Measurements from ENCODE around the gene DLGAP1. TPM values are rescaled to one million over a fixed set of nuclear protein-coding genes. Genes with fewer than 3 reads are reported as not detected.

Gene DLGAP1
- total RNA-seq, 1 experiment from 2014 or later = 23.2 TPM

- no peak overlapping the region for H3T11ph ChIP-seq (ENCODE audit: low read length)
- no peak overlapping the region for H4K91ac ChIP-seq (ENCODE audit: insufficient read length, low read depth, low read length)
- H3K27me3 ChIP-seq (ENCODE audit: insufficient read depth, low read length) = no peaks in the 10 kb centered on the region
- H3K27ac Mint-ChIP-seq = peak overlapping the region; percentile 3 to 40 (median 37); a peak in 5 of 7 replicates
- H3K79me2 ChIP-seq (ENCODE audit: insufficient read depth, low read length) = no peaks in the 10 kb centered on the region
- no peak overlapping the region for H3K23ac ChIP-seq (ENCODE audit: insufficient read length, low read depth, low read length)
- TF ChIP-seq CTCF (conservative IDR thresholded peaks at IDR 0.05) = no peak
- no peak overlapping the region for H2BK15ac ChIP-seq (ENCODE audit: low read depth, low read length)
- no peak overlapping the region for H3K4me2 ChIP-seq (ENCODE audit: insufficient read depth, insufficient read length, low read length)
- WGBS (ENCODE audit: extremely low coverage, insufficient read length, low lambda C conversion rate) = no CpG with 5 or more reads among the region's 4 CpGs
- no peaks in the 10 kb centered on the region for H3K9me3 ChIP-seq (ENCODE audit: control insufficient read depth, low read depth, low read length)
- H3K14ac ChIP-seq (ENCODE audit: insufficient read depth, low read length) = no peak overlapping the region
- peaks cover 5 to 6% (median 6%) of the 10 kb centered on the region in 3 experiments for H3K36me3 Mint-ChIP-seq (ENCODE audit: insufficient read depth in 1 of 3, low read depth in 3 of 3)
- H4K20me1 ChIP-seq (ENCODE audit: control insufficient read depth, insufficient read depth, insufficient read length) = no peaks in the 10 kb centered on the region
- DNase-seq = no peak
- no peak overlapping the region for H2BK5ac ChIP-seq (ENCODE audit: insufficient read length, low read length)
- H2AFZ ChIP-seq (ENCODE audit: low read length) = no peak overlapping the region
- H3K4me3 Mint-ChIP-seq = no peak overlapping the region
- no peak overlapping the region for H2BK120ac ChIP-seq (ENCODE audit: low read depth, low read length, poor library complexity, severe bottlenecking)
- no peak overlapping the region for H2AK5ac ChIP-seq (ENCODE audit: insufficient read length, low read length)
- H2BK12ac ChIP-seq (ENCODE audit: insufficient read length, low read depth, low read length) = no peak overlapping the region
- no peak overlapping the region for H4K5ac ChIP-seq (ENCODE audit: insufficient read length, low read depth, low read length)
- H2BK20ac ChIP-seq (ENCODE audit: low read depth, low read length, poor library complexity, severe bottlenecking) = no peak overlapping the region
- no peak overlapping the region for H3K56ac ChIP-seq (ENCODE audit: insufficient read length, low read depth, low read length)
- H4K8ac ChIP-seq (replicated peaks; ENCODE audit: insufficient read length, low read depth, low read length) = no peak overlapping the region
- H3K9me3 Mint-ChIP-seq = peaks cover 3 to 6% of the 10 kb centered on the region in 2 experiments
- H3K27ac ChIP-seq (ENCODE audit: insufficient read length, low read depth, low read length) = no peak overlapping the region
- H3K4me1 Mint-ChIP-seq = peaks cover 12 to 13% of the 10 kb centered on the region in 2 experiments
- no peaks in the 10 kb centered on the region for H3K27me3 Mint-ChIP-seq (ENCODE audit: low read depth)
- H3K4ac ChIP-seq (ENCODE audit: low read depth, low read length) = no peak overlapping the region
- no peak overlapping the region for H3K9ac ChIP-seq (ENCODE audit: extremely low read depth, insufficient read length, low read length)
- peaks cover 3% of the 10 kb centered on the region for H3K79me1 ChIP-seq (ENCODE audit: insufficient read depth, low read depth, low read length, poor library complexity, severe bottlenecking)
- no peaks in the 10 kb centered on the region for H3K23me2 ChIP-seq (ENCODE audit: insufficient read length, low read depth, low read length, poor library complexity, severe bottlenecking)
- H3K4me1 ChIP-seq (ENCODE audit: insufficient read depth, low read length) = 0 out of 2 replicates have a peak, but pooled peaks cover 3% of the 10 kb centered on the region
- no peak overlapping the region for H3K18ac ChIP-seq (ENCODE audit: insufficient read length, low read depth, low read length)
Observed at GRCh38 chr18:4369705-4370104, 85.4 kb downstream of the DLGAP1 start.
